Skeletal muscle satellite cell (primary cell): Measurements from ENCODE around the gene INTS4.
"Not testable (repeated sequence)": the region's sequence is repeated elsewhere in the genome, so short reads cannot be mapped to it uniquely, and the experiment has no call there.

Experiments
- H3K27me3 ChIP-seq: 2 replicates; pipeline ENCODE4 v1.7.0; 2013; ENCODE audit warnings: low read length; ENCODE audit not compliant: control insufficient read depth, insufficient read depth
- H3K36me3 ChIP-seq: 2 replicates; pipeline ENCODE4 v1.7.0; 2013; ENCODE audit warnings: mild to moderate bottlenecking, control low read depth, low read length; ENCODE audit not compliant: insufficient read depth
- H3K4me1 ChIP-seq: 2 replicates; pipeline ENCODE4 v1.7.0; 2013; ENCODE audit warnings: low read length; ENCODE audit not compliant: control insufficient read depth, insufficient read depth
- H3K4me2 ChIP-seq: 2 replicates; pipeline ENCODE4 v1.7.0; 2013; ENCODE audit warnings: mild to moderate bottlenecking, low read length
- H3K4me3 ChIP-seq: 2 replicates; pipeline ENCODE4 v1.7.0; 2013; ENCODE audit warnings: low read length
- H3K9ac ChIP-seq: 2 replicates; pipeline ENCODE4 v1.7.0; 2013; ENCODE audit warnings: mild to moderate bottlenecking, low read depth, low read length, moderate library complexity
- H3K9me3 ChIP-seq: replicated peaks from 2 replicates; pipeline ENCODE4 v1.7.0; 2013; ENCODE audit warnings: mild to moderate bottlenecking, control low read depth, low read length

INTS4 gene

DNA sequence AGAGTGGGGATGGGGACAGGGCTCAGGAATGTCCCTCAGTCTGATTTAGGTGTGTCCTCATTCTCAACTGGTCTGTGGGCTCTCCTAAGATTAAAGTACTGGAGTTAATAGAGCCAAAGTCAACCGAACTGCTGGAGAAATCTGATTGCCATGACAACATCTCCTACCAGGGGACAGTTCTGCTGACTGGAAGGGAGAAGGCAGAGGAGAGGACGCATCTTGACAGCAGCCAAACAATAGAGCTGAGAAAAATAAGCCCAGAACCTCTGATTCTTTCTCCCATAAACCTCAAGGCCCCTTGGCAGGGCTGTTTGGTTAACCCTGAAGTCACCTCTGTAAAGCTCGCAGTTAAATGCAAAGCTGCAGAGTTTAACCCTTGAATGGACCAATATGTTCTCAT lies 25.8 kb upstream of the INTS4 start:
- no peak overlapping the region for H3K4me2 ChIP-seq
- H3K27me3 ChIP-seq: peaks cover 4% of the 10 kb centered on the region
- H3K9me3 ChIP-seq: no peaks in the 10 kb centered on the region
- H3K36me3 ChIP-seq: no peaks in the 10 kb centered on the region
- no peak overlapping the region for H3K9ac ChIP-seq
- peaks cover 5% of the 10 kb centered on the region for H3K4me1 ChIP-seq
- no peak overlapping the region for H3K4me3 ChIP-seq

DNA sequence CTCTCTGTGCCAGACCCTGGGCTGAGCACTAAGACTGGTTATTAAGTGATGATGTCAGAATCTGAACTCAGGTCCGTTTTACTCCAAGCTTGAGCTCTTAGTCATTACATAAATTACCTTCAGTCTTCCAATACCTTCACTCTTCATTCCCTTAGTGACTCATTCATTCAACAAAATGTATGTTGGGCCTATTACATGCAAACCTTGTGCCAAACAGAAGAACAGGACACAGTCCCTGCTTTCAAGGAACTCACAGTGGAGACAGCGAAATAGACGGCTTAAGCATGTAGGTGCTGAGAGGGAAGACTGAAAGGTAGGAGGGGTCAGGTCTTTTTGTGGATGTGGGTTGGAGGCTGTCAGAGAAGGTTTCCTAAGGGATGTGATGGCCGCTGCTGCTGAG lies 25.3 kb upstream of the INTS4 start:
- no peak overlapping the region for H3K9ac ChIP-seq
- H3K36me3 ChIP-seq: no peaks in the 10 kb centered on the region
- peaks cover 5% of the 10 kb centered on the region for H3K4me1 ChIP-seq

DNA sequence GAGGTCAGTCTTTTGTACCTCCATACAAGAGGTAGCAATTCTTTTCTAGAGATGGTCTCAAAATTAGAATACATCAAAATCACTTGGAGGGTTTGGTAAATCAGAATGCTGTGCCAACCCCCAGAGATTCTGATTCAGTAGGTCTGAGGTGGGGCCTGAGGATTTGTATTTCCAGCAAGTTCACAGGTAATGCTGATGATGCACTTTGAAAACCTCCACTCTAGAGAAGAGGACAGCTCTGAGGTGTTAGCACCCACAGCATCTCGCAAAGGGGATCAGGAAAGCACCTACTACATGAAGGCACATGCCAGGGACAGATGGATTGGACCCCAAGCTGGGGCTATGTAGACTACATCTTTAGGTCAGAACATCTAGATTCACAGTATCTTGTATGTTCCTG lies 21.4 kb upstream of the INTS4 start:
- Histone ChIP-seq H3K36me3 (no peaks in the 10 kb centered on the region), H3K9me3 (no peaks in the 10 kb centered on the region), H3K4me3 (no peak overlapping the region), H3K4me1 (no peaks in the 10 kb centered on the region), H3K4me2 (no peak overlapping the region), H3K27me3 (no peaks in the 10 kb centered on the region), H3K9ac (no peak overlapping the region)

More for the DNA sequence above, 25.3 kb upstream of the INTS4 start:
- peaks cover 4% of the 10 kb centered on the region for H3K27me3 ChIP-seq
- no peak overlapping the region for H3K4me3 ChIP-seq
- no peak overlapping the region for H3K4me2 ChIP-seq
- no peaks in the 10 kb centered on the region for H3K9me3 ChIP-seq

DNA sequence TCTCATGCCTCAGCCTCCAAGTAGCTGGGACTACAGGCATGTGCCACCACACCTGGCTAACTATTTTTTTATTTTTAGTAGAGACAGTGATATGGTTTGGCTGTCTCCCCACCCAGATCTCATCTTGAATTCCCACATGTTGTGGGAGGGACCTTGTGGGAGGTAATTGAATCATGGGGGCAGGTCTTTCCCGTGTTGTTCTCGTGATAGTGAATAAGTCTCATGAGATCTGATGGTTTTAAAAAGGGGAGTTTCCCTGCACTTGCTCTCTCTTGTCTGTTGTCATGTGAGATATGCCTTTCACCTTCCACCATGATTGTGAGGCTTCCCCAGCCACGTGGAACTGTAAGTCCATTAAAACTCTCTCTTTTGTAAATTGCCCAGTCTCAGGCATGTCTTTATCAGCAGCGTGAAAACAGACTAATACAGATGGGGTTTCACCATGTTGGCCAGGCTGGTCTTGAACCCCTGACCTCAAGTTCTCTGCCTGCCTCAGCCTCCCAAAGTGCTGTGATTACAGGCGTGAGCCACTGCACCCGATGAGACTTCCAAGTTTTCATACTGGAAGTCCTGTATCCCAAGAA lies 20.6 kb upstream of the INTS4 start:
- H3K27me3 ChIP-seq, H3K4me1 ChIP-seq, H3K9ac ChIP-seq, H3K4me3 ChIP-seq, H3K4me2 ChIP-seq, H3K36me3 ChIP-seq, H3K9me3 ChIP-seq: not testable (repeated sequence)

DNA sequence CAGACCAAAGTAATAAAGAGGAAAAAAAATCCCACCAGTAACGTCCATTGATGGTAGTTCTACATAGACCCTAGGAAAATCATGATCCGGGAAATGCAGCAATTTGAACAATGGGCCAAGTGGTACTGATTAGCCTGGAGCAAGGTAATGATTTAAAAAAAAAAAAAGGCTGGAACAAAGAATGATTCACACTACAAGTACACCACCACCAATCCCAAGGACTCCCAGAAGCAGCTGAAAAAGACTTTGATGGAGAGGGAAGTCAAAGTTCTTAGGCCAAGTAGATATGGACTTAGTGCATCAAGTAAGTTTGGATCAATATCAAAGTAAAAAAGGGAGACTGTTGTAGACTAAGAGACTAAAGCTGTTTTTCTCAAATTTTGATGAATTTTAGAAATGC lies 16.8 kb upstream of the INTS4 start:
- H3K4me2 ChIP-seq: no peak overlapping the region
- H3K4me1 ChIP-seq: no peaks in the 10 kb centered on the region
- H3K9me3 ChIP-seq: no peaks in the 10 kb centered on the region
- H3K36me3 ChIP-seq: no peaks in the 10 kb centered on the region
- H3K9ac ChIP-seq: no peak overlapping the region
- H3K27me3 ChIP-seq: no peaks in the 10 kb centered on the region
- no peak overlapping the region for H3K4me3 ChIP-seq

DNA sequence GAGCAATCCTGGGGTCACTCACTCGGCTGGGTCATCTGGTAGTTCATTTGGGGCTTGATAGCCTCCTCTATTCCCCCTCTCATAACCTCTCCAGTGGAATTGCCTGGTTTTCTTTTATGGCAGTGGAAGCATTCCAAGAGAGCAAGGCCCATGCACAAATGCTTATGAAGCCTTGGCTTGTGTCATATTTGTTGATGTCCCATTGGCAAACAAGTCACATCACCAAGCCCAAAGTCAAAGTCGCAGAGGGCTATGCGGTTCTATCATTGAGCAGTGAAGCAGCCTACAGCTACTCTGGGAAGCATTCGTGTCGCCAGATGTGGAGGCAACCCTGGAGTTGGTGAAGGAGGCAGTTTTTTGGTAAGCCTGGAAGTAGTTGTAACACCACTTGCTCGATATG lies 16.3 kb upstream of the INTS4 start:
- no peak overlapping the region for H3K4me3 ChIP-seq
- no peaks in the 10 kb centered on the region for H3K9me3 ChIP-seq
- H3K27me3 ChIP-seq: no peaks in the 10 kb centered on the region
- no peaks in the 10 kb centered on the region for H3K4me1 ChIP-seq
- no peaks in the 10 kb centered on the region for H3K36me3 ChIP-seq
- no peak overlapping the region for H3K9ac ChIP-seq
- no peak overlapping the region for H3K4me2 ChIP-seq

DNA sequence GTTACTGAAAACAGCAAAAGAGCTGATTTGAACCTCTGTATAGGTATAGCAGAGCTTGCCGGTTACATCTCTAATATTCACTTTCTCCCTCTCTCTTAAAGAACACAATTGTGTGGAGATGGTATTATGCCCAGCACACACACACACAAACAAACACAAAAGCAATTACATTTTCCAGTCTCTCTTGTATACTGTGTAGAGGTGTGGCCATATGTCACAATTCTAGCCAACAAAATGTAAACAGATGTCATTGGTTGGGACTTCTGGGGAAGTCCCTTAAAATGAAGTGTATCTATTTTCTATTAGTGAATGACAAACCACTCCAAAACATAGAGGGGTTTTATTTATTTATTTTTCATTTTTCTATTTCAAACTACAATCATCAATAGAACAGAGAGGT lies 15.8 kb upstream of the INTS4 start:
- Histone ChIP-seq H3K36me3 (no peaks in the 10 kb centered on the region), H3K9me3 (no peaks in the 10 kb centered on the region), H3K9ac (no peak overlapping the region), H3K4me1 (no peaks in the 10 kb centered on the region), H3K4me3 (no peak overlapping the region), H3K4me2 (no peak overlapping the region), H3K27me3 (no peaks in the 10 kb centered on the region)

DNA sequence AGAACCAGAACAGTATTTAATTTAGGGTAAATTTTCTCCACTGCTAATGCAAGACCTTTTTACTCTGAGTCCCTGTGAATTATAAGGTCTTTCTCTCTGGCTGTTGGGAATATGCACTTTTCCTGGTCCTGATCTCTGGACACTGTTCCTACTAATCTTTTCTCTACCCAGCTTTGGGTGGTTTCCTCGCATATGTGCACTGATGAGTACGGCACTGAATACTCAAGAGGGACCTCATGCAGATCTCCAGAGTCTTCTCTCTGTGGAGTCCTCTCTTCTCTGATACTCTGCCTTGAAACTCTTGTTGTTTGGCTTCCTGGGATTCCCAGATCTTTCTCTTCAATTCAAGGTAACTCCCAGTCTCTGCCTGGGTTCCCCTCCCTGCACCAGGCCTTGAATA lies 14.6 kb upstream of the INTS4 start:
- H3K27me3 ChIP-seq: peaks cover 4% of the 10 kb centered on the region
- no peak overlapping the region for H3K9ac ChIP-seq
- H3K4me3 ChIP-seq: no peak overlapping the region
- H3K9me3 ChIP-seq: no peaks in the 10 kb centered on the region
- no peaks in the 10 kb centered on the region for H3K4me1 ChIP-seq
- no peaks in the 10 kb centered on the region for H3K36me3 ChIP-seq
- no peak overlapping the region for H3K4me2 ChIP-seq

DNA sequence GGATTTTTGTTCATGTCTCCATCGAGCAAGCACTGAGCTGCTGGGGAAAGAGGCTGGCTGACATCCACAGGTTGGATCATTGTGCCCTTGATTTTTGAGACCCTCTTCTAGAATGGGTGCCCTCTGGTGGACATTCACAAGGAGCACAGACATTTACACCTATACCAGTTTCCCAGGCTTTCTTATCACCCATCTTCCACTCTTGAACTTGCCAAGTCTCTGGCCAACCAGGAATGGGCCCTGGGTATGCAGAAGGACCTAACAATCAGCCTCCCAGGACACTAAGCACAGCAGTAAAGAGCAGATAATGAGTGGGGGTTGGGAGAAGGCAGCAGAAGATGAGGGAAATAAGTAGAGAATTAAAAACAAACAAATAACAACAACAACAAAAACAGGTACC lies 5.7 kb upstream of the INTS4 start:
- H3K9ac ChIP-seq: no peak overlapping the region
- peaks cover 17% of the 10 kb centered on the region for H3K27me3 ChIP-seq
- no peaks in the 10 kb centered on the region for H3K36me3 ChIP-seq
- no peak overlapping the region for H3K4me3 ChIP-seq
- H3K9me3 ChIP-seq: no peaks in the 10 kb centered on the region
- no peak overlapping the region for H3K4me2 ChIP-seq
- peaks cover 2% of the 10 kb centered on the region for H3K4me1 ChIP-seq

DNA sequence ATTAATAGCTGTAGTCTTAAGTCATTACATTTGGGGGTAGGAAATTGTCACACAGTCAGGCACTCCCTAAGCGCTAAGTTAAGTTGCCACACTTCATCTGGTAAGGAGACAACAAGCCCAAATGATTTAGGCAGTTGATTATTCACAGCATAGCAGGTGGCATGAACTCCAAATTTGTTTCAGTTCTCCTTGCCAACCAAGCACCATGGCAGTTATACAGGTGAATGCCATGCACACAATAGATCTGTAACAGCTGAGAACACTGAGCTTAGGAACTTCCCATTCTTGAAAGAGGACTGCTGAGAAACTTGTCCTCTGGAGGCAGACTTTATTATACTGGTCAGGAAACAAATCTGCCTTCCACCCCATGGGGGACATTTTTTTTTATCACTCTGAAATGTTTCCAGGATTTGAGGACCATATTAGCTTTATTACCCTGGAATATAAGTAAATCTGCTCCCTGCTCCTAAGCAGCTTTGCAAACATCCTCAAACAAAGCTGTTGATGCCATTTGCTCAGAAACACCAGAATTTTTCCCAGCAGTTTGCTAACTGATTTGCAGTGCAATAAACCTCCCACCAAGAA lies 5.1 kb upstream of the INTS4 start:
- Histone ChIP-seq H3K4me3 (no peak overlapping the region), H3K9me3 (no peaks in the 10 kb centered on the region), H3K4me2 (no peak overlapping the region), H3K36me3 (no peaks in the 10 kb centered on the region), H3K27me3 (peaks cover 13% of the 10 kb centered on the region), H3K9ac (no peak overlapping the region), H3K4me1 (peaks cover 5% of the 10 kb centered on the region)

DNA sequence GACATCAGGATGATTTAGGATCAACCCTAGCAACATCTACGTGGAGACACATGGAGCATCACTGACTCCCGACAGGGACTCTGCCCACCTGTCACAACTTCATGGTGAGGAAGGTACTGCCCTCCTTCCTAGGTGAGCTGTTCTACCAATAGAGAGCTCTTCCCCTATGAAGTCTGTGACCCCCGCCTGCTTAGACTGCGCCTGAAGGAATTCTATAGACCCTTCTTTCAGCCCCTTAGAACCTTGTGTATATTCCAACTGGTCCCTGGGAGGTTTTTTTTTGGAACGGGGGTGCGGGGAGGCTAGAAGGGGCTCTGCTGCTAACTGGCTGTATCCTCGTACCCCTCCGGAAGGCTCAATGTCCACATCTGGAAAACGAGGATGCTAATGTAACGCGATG lies 566 bp downstream of the INTS4 start:
- no peaks in the 10 kb centered on the region for H3K9me3 ChIP-seq
- peak overlapping the region; percentile 93 for H3K4me3 ChIP-seq
- peaks cover 3% of the 10 kb centered on the region for H3K27me3 ChIP-seq
- peak overlapping the region; percentile 94 for H3K9ac ChIP-seq
- H3K36me3 ChIP-seq: peaks cover 10% of the 10 kb centered on the region
- H3K4me2 ChIP-seq: peak overlapping the region; percentile 89
- peaks cover 14% of the 10 kb centered on the region for H3K4me1 ChIP-seq

DNA sequence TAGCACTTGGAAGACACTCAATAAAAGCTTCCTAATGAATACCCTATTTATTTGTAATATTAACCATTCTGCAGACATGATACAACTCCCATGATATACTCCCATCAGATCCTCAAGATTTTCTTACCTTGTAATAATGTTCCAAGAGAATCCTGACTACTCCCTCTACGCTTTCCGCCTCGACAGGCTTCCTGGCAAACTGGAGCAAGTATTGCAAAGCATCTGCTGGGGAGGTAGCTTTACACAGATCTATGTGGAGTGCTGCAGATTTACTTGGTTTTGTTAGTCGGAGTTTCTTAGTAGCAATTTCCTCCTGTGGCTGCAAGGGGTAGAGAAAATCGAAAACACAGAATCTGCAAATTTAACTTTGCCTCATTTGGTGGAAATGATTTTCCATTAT lies 3.5 kb downstream of the INTS4 start:
- Histone ChIP-seq H3K36me3 (peaks cover 18% of the 10 kb centered on the region), H3K9ac (no peak overlapping the region), H3K4me3 (no peak overlapping the region), H3K27me3 (no peaks in the 10 kb centered on the region), H3K4me2 (no peak overlapping the region), H3K4me1 (peaks cover 14% of the 10 kb centered on the region), H3K9me3 (no peaks in the 10 kb centered on the region)
